ENCODE results near the gene GDPD3. TPM values are rescaled to one million over a fixed set of nuclear protein-coding genes. Genes with fewer than 3 reads are reported as not detected.

The GDPD3 gene
- total RNA-seq, 1 donor from 2014 or later = 19.7 TPM

GRCh38 chr16:30063893-30064728 lies 49.2 kb downstream of the GDPD3 start:
- H3K4me1 Mint-ChIP-seq (ENCODE audit: unreplicated experiment) = peaks cover 17% of the 10 kb centered on the region
- no peaks in the 10 kb centered on the region for H3K27me3 Mint-ChIP-seq
- TF ChIP-seq, protein P1, sequence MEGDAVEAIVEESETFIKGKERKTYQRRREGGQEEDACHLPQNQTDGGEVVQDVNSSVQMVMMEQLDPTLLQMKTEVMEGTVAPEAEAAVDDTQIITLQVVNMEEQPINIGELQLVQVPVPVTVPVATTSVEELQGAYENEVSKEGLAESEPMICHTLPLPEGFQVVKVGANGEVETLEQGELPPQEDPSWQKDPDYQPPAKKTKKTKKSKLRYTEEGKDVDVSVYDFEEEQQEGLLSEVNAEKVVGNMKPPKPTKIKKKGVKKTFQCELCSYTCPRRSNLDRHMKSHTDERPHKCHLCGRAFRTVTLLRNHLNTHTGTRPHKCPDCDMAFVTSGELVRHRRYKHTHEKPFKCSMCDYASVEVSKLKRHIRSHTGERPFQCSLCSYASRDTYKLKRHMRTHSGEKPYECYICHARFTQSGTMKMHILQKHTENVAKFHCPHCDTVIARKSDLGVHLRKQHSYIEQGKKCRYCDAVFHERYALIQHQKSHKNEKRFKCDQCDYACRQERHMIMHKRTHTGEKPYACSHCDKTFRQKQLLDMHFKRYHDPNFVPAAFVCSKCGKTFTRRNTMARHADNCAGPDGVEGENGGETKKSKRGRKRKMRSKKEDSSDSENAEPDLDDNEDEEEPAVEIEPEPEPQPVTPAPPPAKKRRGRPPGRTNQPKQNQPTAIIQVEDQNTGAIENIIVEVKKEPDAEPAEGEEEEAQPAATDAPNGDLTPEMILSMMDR (conservative IDR thresholded peaks at IDR 0.05) = peak; percentile 19
- no peaks in the 10 kb centered on the region for H3K9me3 Mint-ChIP-seq
- H3K36me3 Mint-ChIP-seq = peaks cover 18% of the 10 kb centered on the region
- peak overlapping the region; percentile 92 for H3K4me3 Mint-ChIP-seq
- H3K27ac Mint-ChIP-seq = peak overlapping the region; percentile 96
- no peak for DNase-seq (ENCODE audit: extremely low spot score, unreplicated experiment)

DNA sequence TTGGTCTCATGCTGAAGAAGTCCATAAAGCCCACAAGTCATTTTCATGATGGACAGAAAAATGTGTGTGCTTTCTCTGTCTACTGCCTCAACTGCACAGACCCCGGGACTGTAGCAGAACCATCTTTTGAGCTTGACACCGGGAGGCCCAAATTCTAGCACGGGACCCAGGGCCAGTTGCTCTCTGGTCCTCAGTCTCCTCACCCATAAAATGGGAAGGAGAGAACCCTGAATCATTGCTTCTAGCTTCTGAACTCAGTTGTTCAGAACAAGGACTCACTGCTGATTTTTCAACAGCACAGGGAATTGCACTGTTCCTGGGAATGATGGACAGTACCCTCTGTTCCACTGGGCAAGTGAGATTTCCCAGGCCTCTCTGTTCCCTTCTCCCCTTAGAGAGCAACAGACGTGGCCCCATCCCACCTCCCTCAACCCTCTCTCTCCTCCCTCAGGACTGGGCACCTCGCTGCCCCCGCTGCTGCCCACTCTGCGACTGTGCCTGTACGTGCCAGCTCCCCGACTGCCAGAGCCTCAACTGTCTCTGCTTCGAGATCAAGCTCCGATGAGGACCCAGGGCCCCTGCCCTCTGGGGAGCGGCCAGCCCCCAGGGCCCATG lies 50.0 kb downstream of the GDPD3 start:
- TF ChIP-seq, protein P1 (conservative IDR thresholded peaks at IDR 0.05) = no peak
- H3K4me1 Mint-ChIP-seq (ENCODE audit: unreplicated experiment) = peaks cover 17% of the 10 kb centered on the region
- no peaks in the 10 kb centered on the region for H3K9me3 Mint-ChIP-seq
- H3K27ac Mint-ChIP-seq = peak overlapping the region; percentile 96
- H3K27me3 Mint-ChIP-seq = no peaks in the 10 kb centered on the region
- DNase-seq (ENCODE audit: extremely low spot score, unreplicated experiment) = no peak
- H3K4me3 Mint-ChIP-seq = peak overlapping the region; percentile 92
- H3K36me3 Mint-ChIP-seq = peaks cover 13% of the 10 kb centered on the region

GRCh38 chr16:30060836-30061554 lies 52.3 kb downstream of the GDPD3 start:
- Mint-ChIP-seq H3K36me3 (peaks cover 4% of the 10 kb centered on the region), H3K27ac (peak overlapping the region; percentile 70), H3K9me3 (no peaks in the 10 kb centered on the region), H3K4me1 (ENCODE audit: unreplicated experiment) (peaks cover 8% of the 10 kb centered on the region), H3K27me3 (no peaks in the 10 kb centered on the region), H3K4me3 (peak overlapping the region; percentile 32)
- no peak for DNase-seq (ENCODE audit: extremely low spot score, unreplicated experiment)
- TF ChIP-seq, protein P1 (conservative IDR thresholded peaks at IDR 0.05) = no peak

DNA sequence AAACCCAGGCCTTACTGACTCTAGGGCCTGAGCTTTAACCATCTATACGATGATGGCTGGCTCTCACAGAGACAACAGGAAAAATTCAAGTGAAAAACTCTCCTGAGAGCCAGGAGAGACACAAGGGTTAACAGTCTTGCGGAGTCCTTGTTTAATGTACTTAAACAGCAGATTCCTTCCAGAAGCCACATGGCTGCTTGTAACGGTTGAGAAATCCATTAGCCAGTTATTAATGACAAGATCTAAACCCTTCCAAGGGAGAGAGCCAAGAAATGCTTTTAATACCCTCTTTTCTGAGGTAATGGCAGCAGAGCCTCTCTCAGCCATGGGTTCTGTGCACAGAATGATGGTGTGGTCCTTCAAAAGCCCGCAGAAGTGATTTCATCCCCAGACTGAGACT lies 53.0 kb downstream of the GDPD3 start:
- TF ChIP-seq, protein P1 (conservative IDR thresholded peaks at IDR 0.05) = no peak
- Mint-ChIP-seq H3K4me1 (ENCODE audit: unreplicated experiment) (peaks cover 9% of the 10 kb centered on the region), H3K27ac (peak overlapping the region; percentile 70), H3K4me3 (peak overlapping the region; percentile 27), H3K36me3 (peaks cover 4% of the 10 kb centered on the region), H3K27me3 (no peaks in the 10 kb centered on the region), H3K9me3 (no peaks in the 10 kb centered on the region)
- no peak for DNase-seq (ENCODE audit: extremely low spot score, unreplicated experiment)

- Mint-ChIP-seq H3K36me3 (no peaks in the 10 kb centered on the region), H3K9me3 (no peaks in the 10 kb centered on the region), H3K4me1 (ENCODE audit: unreplicated experiment) (peaks cover 22% of the 10 kb centered on the region), H3K27ac (peak overlapping the region; percentile 74), H3K27me3 (no peaks in the 10 kb centered on the region), H3K4me3 (peak overlapping the region; percentile 82)
- no peak for DNase-seq (ENCODE audit: extremely low spot score, unreplicated experiment)
- TF ChIP-seq, protein P1 (conservative IDR thresholded peaks at IDR 0.05) = peak; percentile 67
Measured at GRCh38 chr16:30054959-30055553, 58.3 kb downstream of the GDPD3 start.
